Measurements from ENCODE around the gene ARHGAP22. TPM values are rescaled to one million over a fixed set of nuclear protein-coding genes. Genes with fewer than 3 reads are reported as not detected.

ARHGAP22 gene
- total RNA-seq, 1 experiment from 2014 or later = 1.8 TPM

DNA sequence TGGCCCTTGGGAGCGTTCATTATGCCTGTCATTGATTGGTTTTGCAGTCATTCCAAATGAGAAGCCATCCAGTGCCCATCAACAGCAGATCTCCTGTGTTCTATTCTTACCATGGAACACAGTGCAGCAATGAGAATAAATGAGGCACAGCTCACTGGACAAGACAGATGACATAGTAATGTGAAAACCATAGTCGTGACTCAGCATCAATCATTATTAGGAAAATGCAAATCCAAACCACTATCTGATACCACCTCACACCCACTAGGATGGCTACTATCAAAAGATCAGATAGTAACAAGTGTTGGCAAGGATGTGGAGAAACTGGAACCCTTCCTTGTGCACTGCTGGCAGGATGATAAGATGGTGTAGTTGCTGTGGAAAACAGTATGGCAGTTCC is 144.7 kb downstream of the ARHGAP22 start:
- ChIA-PET CTCF (interaction anchor here (0.5 kb wide), 1 partner anchor 111 kb away, joined by 3 read pairs; no protein-coding TSS in a partner anchor), POLR2A (no interaction called here)
- no TSS peak for BruUV-seq (replicated peaks)
- H3K4me1 ChIP-seq (ENCODE audit: control insufficient read depth, insufficient read depth, low read length) = no peaks in the 10 kb centered on the region
- no peak overlapping the region for H3K27ac ChIP-seq (ENCODE audit: low read length)
- H3K27me3 ChIP-seq (ENCODE audit: control insufficient read depth, insufficient read depth, low read length) = no peaks in the 10 kb centered on the region
- DNase-seq (ENCODE audit: low read depth, low spot score) = no peak
- H3K4me3 ChIP-seq (ENCODE audit: low read depth in 2 of 2, low read length in 2 of 2) = no peak overlapping the region
- no peaks in the 10 kb centered on the region for H3K9me3 ChIP-seq (ENCODE audit: control insufficient read depth, insufficient read depth, low read depth, low read length)
- in situ Hi-C loops (cut with HindIII; ENCODE audit: low pct_unique_long_range_greater_than_20kb, low sequenced_read_pairs) = no loop called here
- no peak for ATAC-seq
- H3K36me3 ChIP-seq (ENCODE audit: control insufficient read depth, insufficient read depth, low read length) = no peaks in the 10 kb centered on the region
- intact Hi-C loops (cut with micrococcal nuclease; ENCODE audit: unreplicated experiment) = no loop called here
- TF ChIP-seq, protein P1, sequence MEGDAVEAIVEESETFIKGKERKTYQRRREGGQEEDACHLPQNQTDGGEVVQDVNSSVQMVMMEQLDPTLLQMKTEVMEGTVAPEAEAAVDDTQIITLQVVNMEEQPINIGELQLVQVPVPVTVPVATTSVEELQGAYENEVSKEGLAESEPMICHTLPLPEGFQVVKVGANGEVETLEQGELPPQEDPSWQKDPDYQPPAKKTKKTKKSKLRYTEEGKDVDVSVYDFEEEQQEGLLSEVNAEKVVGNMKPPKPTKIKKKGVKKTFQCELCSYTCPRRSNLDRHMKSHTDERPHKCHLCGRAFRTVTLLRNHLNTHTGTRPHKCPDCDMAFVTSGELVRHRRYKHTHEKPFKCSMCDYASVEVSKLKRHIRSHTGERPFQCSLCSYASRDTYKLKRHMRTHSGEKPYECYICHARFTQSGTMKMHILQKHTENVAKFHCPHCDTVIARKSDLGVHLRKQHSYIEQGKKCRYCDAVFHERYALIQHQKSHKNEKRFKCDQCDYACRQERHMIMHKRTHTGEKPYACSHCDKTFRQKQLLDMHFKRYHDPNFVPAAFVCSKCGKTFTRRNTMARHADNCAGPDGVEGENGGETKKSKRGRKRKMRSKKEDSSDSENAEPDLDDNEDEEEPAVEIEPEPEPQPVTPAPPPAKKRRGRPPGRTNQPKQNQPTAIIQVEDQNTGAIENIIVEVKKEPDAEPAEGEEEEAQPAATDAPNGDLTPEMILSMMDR (IDR thresholded peaks at IDR 0.05) = no peak
- TF ChIP-seq, protein P2, sequence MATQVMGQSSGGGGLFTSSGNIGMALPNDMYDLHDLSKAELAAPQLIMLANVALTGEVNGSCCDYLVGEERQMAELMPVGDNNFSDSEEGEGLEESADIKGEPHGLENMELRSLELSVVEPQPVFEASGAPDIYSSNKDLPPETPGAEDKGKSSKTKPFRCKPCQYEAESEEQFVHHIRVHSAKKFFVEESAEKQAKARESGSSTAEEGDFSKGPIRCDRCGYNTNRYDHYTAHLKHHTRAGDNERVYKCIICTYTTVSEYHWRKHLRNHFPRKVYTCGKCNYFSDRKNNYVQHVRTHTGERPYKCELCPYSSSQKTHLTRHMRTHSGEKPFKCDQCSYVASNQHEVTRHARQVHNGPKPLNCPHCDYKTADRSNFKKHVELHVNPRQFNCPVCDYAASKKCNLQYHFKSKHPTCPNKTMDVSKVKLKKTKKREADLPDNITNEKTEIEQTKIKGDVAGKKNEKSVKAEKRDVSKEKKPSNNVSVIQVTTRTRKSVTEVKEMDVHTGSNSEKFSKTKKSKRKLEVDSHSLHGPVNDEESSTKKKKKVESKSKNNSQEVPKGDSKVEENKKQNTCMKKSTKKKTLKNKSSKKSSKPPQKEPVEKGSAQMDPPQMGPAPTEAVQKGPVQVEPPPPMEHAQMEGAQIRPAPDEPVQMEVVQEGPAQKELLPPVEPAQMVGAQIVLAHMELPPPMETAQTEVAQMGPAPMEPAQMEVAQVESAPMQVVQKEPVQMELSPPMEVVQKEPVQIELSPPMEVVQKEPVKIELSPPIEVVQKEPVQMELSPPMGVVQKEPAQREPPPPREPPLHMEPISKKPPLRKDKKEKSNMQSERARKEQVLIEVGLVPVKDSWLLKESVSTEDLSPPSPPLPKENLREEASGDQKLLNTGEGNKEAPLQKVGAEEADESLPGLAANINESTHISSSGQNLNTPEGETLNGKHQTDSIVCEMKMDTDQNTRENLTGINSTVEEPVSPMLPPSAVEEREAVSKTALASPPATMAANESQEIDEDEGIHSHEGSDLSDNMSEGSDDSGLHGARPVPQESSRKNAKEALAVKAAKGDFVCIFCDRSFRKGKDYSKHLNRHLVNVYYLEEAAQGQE (IDR thresholded peaks at IDR 0.05; ENCODE audit: insufficient read depth in 1 of 2, low read depth in 2 of 2, low read length in 1 of 2) = no peak
- TF ChIP-seq POLR2AphosphoS5 (IDR thresholded peaks at IDR 0.05; ENCODE audit: low read depth, low read length) (no peak), TCF7L2 (IDR thresholded peaks at IDR 0.05; ENCODE audit: low read depth, low read length) (no peak), SIN3A (IDR thresholded peaks at IDR 0.05; ENCODE audit: borderline replicate concordance, insufficient read depth, low read depth, low read length) (no peak)

DNA sequence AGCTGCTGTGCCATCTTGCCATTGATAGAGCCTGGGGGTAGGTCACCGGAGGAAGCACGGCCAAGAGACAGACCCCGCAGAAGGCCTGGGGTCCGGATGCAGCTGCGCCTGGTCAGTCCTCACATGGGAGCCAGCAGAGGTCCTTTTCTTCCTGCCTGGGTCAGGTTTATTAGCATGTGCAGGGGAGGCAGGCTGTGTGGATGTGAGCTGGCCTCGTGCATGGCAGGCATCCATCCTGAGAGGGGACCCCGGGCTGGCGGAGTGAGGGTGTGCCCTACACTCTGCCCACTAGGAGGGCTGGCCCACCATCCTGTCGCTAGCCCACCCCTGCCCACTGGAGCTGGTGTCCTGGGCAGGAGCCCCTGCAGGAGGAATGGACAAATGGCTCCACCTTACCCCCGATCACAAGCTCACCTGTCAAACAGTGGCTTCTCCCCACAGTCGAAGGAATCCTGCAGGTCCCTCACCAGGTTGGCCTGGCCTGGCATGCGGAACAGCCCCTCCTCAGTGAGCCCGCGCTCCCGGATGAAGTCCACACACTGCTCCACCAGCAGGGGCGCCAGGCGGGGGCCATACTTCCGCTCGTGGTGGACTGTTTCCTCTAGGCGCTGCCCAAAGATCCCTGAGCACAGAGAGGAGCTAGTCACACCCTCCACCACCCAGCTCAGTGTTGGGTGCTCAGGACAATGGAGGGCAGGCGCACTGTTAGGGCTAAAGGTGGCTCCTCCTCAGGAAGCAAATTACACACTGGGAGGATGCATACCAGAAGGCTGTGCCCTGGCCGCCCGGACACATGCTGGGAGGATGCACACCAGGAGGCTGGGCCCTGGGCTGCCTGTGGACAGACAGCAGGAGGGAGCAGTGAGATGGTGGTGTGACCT is 145.4 kb downstream of the ARHGAP22 start:
- ChIA-PET POLR2A (no interaction called here), CTCF (interaction anchor here (0.5 kb wide), 1 partner anchor 110 kb away, joined by 3 read pairs; no protein-coding TSS in a partner anchor)
- no peak for TF ChIP-seq POLR2AphosphoS5 (IDR thresholded peaks at IDR 0.05; ENCODE audit: low read depth, low read length)
- TF ChIP-seq TCF7L2 (IDR thresholded peaks at IDR 0.05; ENCODE audit: low read depth, low read length) = no peak
- TF ChIP-seq, protein P2 (IDR thresholded peaks at IDR 0.05; ENCODE audit: insufficient read depth in 1 of 2, low read depth in 2 of 2, low read length in 1 of 2) = no peak
- TF ChIP-seq, protein P1 (IDR thresholded peaks at IDR 0.05) = no peak
- no peak for TF ChIP-seq SIN3A (IDR thresholded peaks at IDR 0.05; ENCODE audit: borderline replicate concordance, insufficient read depth, low read depth, low read length)
- intact Hi-C loops (cut with micrococcal nuclease; ENCODE audit: unreplicated experiment) (no loop called here), in situ Hi-C loops (cut with HindIII; ENCODE audit: low pct_unique_long_range_greater_than_20kb, low sequenced_read_pairs) (no loop called here)
- Histone ChIP-seq H3K36me3 (ENCODE audit: control insufficient read depth, insufficient read depth, low read length) (no peaks in the 10 kb centered on the region), H3K4me1 (ENCODE audit: control insufficient read depth, insufficient read depth, low read length) (no peaks in the 10 kb centered on the region), H3K4me3 (ENCODE audit: low read depth in 2 of 2, low read length in 2 of 2) (no peak overlapping the region), H3K27ac (ENCODE audit: low read length) (no peak overlapping the region), H3K27me3 (ENCODE audit: control insufficient read depth, insufficient read depth, low read length) (no peaks in the 10 kb centered on the region), H3K9me3 (ENCODE audit: control insufficient read depth, insufficient read depth, low read depth, low read length) (no peaks in the 10 kb centered on the region)
- ATAC-seq (no peak), DNase-seq (ENCODE audit: low read depth, low spot score) (no peak)
- BruUV-seq (replicated peaks) = no TSS peak
